Right lobe of liver (tissue), 4 donors: ENCODE data around the gene KIF1A.

ENCODE experiments used
- POLR2A ChIP-seq: fragments of 450-650 bp; IDR thresholded peaks from one replicate; pipeline ENCODE4 v1.6.1; 2017; ENCODE audit warnings: antibody characterized with exemption, mild to moderate bottlenecking
- TF ChIP-seq, protein P1 (sequence below), 4 donors: fragments of 200-600 bp in 3 of 4; fragments of 450-650 bp in 1 of 4; IDR thresholded peaks; one replicate each; pipeline versions ENCODE4 v1.5.1 to v1.8.0; 2016 to 2022; ENCODE audit warnings: antibody characterized with exemption in 4 of 4, mild to moderate bottlenecking in 2 of 4
- donor health status: DM: no; HTN: no; CAD: no.
- donor health status: DM: no; HTN: no; CAD: no.
- donor health status: DM: no; HTN: yes; CAD: no.

- TF ChIP-seq, protein P1, sequence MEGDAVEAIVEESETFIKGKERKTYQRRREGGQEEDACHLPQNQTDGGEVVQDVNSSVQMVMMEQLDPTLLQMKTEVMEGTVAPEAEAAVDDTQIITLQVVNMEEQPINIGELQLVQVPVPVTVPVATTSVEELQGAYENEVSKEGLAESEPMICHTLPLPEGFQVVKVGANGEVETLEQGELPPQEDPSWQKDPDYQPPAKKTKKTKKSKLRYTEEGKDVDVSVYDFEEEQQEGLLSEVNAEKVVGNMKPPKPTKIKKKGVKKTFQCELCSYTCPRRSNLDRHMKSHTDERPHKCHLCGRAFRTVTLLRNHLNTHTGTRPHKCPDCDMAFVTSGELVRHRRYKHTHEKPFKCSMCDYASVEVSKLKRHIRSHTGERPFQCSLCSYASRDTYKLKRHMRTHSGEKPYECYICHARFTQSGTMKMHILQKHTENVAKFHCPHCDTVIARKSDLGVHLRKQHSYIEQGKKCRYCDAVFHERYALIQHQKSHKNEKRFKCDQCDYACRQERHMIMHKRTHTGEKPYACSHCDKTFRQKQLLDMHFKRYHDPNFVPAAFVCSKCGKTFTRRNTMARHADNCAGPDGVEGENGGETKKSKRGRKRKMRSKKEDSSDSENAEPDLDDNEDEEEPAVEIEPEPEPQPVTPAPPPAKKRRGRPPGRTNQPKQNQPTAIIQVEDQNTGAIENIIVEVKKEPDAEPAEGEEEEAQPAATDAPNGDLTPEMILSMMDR (IDR thresholded peaks at IDR 0.05) = no peak
- TF ChIP-seq POLR2A = no peak
Measured at GRCh38 chr2:240855670-240856069, 35.7 kb upstream of the KIF1A start.
